Measurements from ENCODE around the gene MRPL49. TPM values are rescaled to one million over a fixed set of nuclear protein-coding genes. Genes with fewer than 3 reads are reported as not detected.

MRPL49 gene
- total and polyA plus RNA-seq, 2 experiments from 2014 or later, result 46.8 to 57.6 TPM

GRCh38 chr11:65107751-65108468 is 14.2 kb upstream of the MRPL49 start:
- Histone ChIP-seq H3K79me2 (peaks cover 23% of the 10 kb centered on the region), H3K27ac (no peak overlapping the region), H3K9me3 (ENCODE audit: low read depth) (no peaks in the 10 kb centered on the region), H3K9me2 (replicated peaks; ENCODE audit: insufficient read depth) (no peaks in the 10 kb centered on the region), H3K4me3 (no peak overlapping the region), H2AFZ (no peak overlapping the region), H4K20me1 (ENCODE audit: insufficient read depth, poor library complexity, severe bottlenecking) (no peaks in the 10 kb centered on the region), H3K4me1 (ENCODE audit: insufficient read depth) (peaks cover 6% of the 10 kb centered on the region), H3K36me3 (replicated peaks; ENCODE audit: insufficient read depth, low read depth) (no peaks in the 10 kb centered on the region), H3K4me2 (no peak overlapping the region), H3K27me3 (no peaks in the 10 kb centered on the region)
- 97% methylated on average over 49 of the region's 52 CpGs for WGBS (ENCODE audit: low lambda C conversion rate, missing lambda C conversion rate)
- DNase-seq (ENCODE audit: low spot score), result no peak
- TF ChIP-seq EZH2 (IDR thresholded peaks at IDR 0.05; ENCODE audit: borderline replicate concordance), result no peak
- no peak for TF ChIP-seq EZH2phosphoT487 (IDR thresholded peaks at IDR 0.05; ENCODE audit: low read depth, severe bottlenecking, unreplicated experiment)
- TF ChIP-seq CTCF (IDR thresholded peaks at IDR 0.05; ENCODE audit: poor library complexity), result no peak

GRCh38 chr11:65108469-65109123 is 13.5 kb upstream of the MRPL49 start:
- H3K4me3 ChIP-seq, result no peak overlapping the region
- H3K36me3 ChIP-seq (replicated peaks; ENCODE audit: insufficient read depth, low read depth), result no peaks in the 10 kb centered on the region
- H2AFZ ChIP-seq, result no peak overlapping the region
- no peaks in the 10 kb centered on the region for H4K20me1 ChIP-seq (ENCODE audit: insufficient read depth, poor library complexity, severe bottlenecking)
- H3K9me2 ChIP-seq (replicated peaks; ENCODE audit: insufficient read depth), result no peaks in the 10 kb centered on the region
- H3K4me1 ChIP-seq (ENCODE audit: insufficient read depth), result peaks cover 13% of the 10 kb centered on the region
- no peaks in the 10 kb centered on the region for H3K27me3 ChIP-seq
- TF ChIP-seq EZH2phosphoT487 (IDR thresholded peaks at IDR 0.05; ENCODE audit: low read depth, severe bottlenecking, unreplicated experiment) (no peak), EZH2 (IDR thresholded peaks at IDR 0.05; ENCODE audit: borderline replicate concordance) (no peak), CTCF (IDR thresholded peaks at IDR 0.05; ENCODE audit: poor library complexity) (no peak)
- no peak for DNase-seq (ENCODE audit: low spot score)
- no peak overlapping the region for H3K4me2 ChIP-seq
- H3K9me3 ChIP-seq (ENCODE audit: low read depth), result no peaks in the 10 kb centered on the region
- WGBS (ENCODE audit: low lambda C conversion rate, missing lambda C conversion rate), result 97% methylated on average over 31 of the region's 38 CpGs
- no peak overlapping the region for H3K27ac ChIP-seq
- H3K79me2 ChIP-seq, result peaks cover 23% of the 10 kb centered on the region

- WGBS (ENCODE audit: low lambda C conversion rate, missing lambda C conversion rate), result 93% methylated on average over 36 of the region's 36 CpGs
- Histone ChIP-seq H3K4me1 (ENCODE audit: insufficient read depth) (peaks cover 17% of the 10 kb centered on the region), H2AFZ (no peak overlapping the region), H3K4me2 (no peak overlapping the region), H3K27ac (no peak overlapping the region), H3K4me3 (no peak overlapping the region), H3K9me2 (replicated peaks; ENCODE audit: insufficient read depth) (no peaks in the 10 kb centered on the region), H3K27me3 (no peaks in the 10 kb centered on the region), H3K36me3 (replicated peaks; ENCODE audit: insufficient read depth, low read depth) (no peaks in the 10 kb centered on the region), H4K20me1 (ENCODE audit: insufficient read depth, poor library complexity, severe bottlenecking) (no peaks in the 10 kb centered on the region), H3K79me2 (peaks cover 26% of the 10 kb centered on the region), H3K9me3 (ENCODE audit: low read depth) (no peaks in the 10 kb centered on the region)
- no peak for DNase-seq (ENCODE audit: low spot score)
- TF ChIP-seq EZH2phosphoT487 (IDR thresholded peaks at IDR 0.05; ENCODE audit: low read depth, severe bottlenecking, unreplicated experiment) (no peak), EZH2 (IDR thresholded peaks at IDR 0.05; ENCODE audit: borderline replicate concordance) (no peak), CTCF (IDR thresholded peaks at IDR 0.05; ENCODE audit: poor library complexity) (no peak)
These were observed 12.6 kb upstream of the MRPL49 start for GRCh38 chr11:65109231-65110198.
